ENCODE data around the gene PPP1R9A.

Gene PPP1R9A

GRCh38 chr7:94907026-94907810 lies at the start of gene PPP1R9A:
TSS of gene PPP1R9A (plus strand) at chr7:94907594. CDS start at chr7:94910114, 2,520 bp downstream.
- no peak for DNase-seq (ENCODE audit: low spot score)

GRCh38 chr7:94871132-94871531 lies 36.3 kb upstream of the PPP1R9A start:
- DNase-seq (ENCODE audit: low spot score) = no peak

- DNase-seq (ENCODE audit: low spot score) = no peak
Observed at GRCh38 chr7:94873239-94873638, 34.2 kb upstream of the PPP1R9A start.

GRCh38 chr7:94874036-94874785 lies 33.2 kb upstream of the PPP1R9A start:
- DNase-seq (ENCODE audit: low spot score) = no peak

GRCh38 chr7:94875201-94875600 lies 32.2 kb upstream of the PPP1R9A start:
- no peak for DNase-seq (ENCODE audit: low spot score)

GRCh38 chr7:94877731-94878670 lies 29.4 kb upstream of the PPP1R9A start:
- DNase-seq (ENCODE audit: low spot score) = no peak

GRCh38 chr7:94882891-94883290 lies 24.5 kb upstream of the PPP1R9A start:
- DNase-seq (ENCODE audit: low spot score) = no peak

GRCh38 chr7:94883616-94884015 lies 23.8 kb upstream of the PPP1R9A start:
- no peak for DNase-seq (ENCODE audit: low spot score)

GRCh38 chr7:94888551-94888950 lies 18.8 kb upstream of the PPP1R9A start:
- no peak for DNase-seq (ENCODE audit: low spot score)

- DNase-seq (ENCODE audit: low spot score) = no peak
Observed at GRCh38 chr7:94888995-94889523, 18.3 kb upstream of the PPP1R9A start.

- DNase-seq (ENCODE audit: low spot score) = no peak
Observed at GRCh38 chr7:94890216-94890615, 17.2 kb upstream of the PPP1R9A start.

GRCh38 chr7:94893661-94894060 lies 13.7 kb upstream of the PPP1R9A start:
- DNase-seq (ENCODE audit: low spot score) = no peak

- DNase-seq (ENCODE audit: low spot score) = no peak
Observed at GRCh38 chr7:94897541-94897940, 9.9 kb upstream of the PPP1R9A start.

GRCh38 chr7:94898340-94898739 lies 9.1 kb upstream of the PPP1R9A start:
- no peak for DNase-seq (ENCODE audit: low spot score)

GRCh38 chr7:94901981-94902380 lies 5.4 kb upstream of the PPP1R9A start:
- DNase-seq (ENCODE audit: low spot score) = no peak

GRCh38 chr7:94903971-94904370 lies 3.4 kb upstream of the PPP1R9A start:
- no peak for DNase-seq (ENCODE audit: low spot score)

- no peak for DNase-seq (ENCODE audit: low spot score)
Observed at GRCh38 chr7:94904982-94905381, 2.4 kb upstream of the PPP1R9A start.

- no peak for DNase-seq (ENCODE audit: low spot score)
Observed at GRCh38 chr7:94906065-94906851, 1.1 kb upstream of the PPP1R9A start.

- no peak for DNase-seq (ENCODE audit: low spot score)
Observed at GRCh38 chr7:94907811-94908322, 473 bp downstream of the PPP1R9A start.

- DNase-seq (ENCODE audit: low spot score) = no peak
Observed at GRCh38 chr7:94908323-94909178, 1.2 kb downstream of the PPP1R9A start.
